ENCODE results near the gene ATP10A.

Gene ATP10A

GRCh38 chr15:25721605-25721955, 141.5 kb downstream of the ATP10A start:
- no peak overlapping the region for H3K4me3 ChIP-seq (ENCODE audit: low read length)
- no peaks in the 10 kb centered on the region for H3K27me3 ChIP-seq (replicated peaks; ENCODE audit: insufficient read depth, low read length)
- TF ChIP-seq EZH2 (optimal IDR thresholded peaks at IDR 0.05; ENCODE audit: low read depth, low read length) (no peak), EZH2phosphoT487 (IDR thresholded peaks at IDR 0.05; ENCODE audit: low read length) (no peak), CTCF (IDR thresholded peaks at IDR 0.05; ENCODE audit: low read length) (no peak)
- H3K9ac ChIP-seq (ENCODE audit: low read length), result no peak overlapping the region
- no peak overlapping the region for H3K27ac ChIP-seq (ENCODE audit: low read length)
- no peak for DNase-seq
- H3K36me3 ChIP-seq (replicated peaks; ENCODE audit: insufficient read depth, low read length), result no peaks in the 10 kb centered on the region
- H3K9me2 ChIP-seq (replicated peaks; ENCODE audit: insufficient read depth, low read length), result no peaks in the 10 kb centered on the region
- H3K4me1 ChIP-seq (ENCODE audit: low read length), result no peaks in the 10 kb centered on the region
- H3F3A ChIP-seq (ENCODE audit: insufficient read depth, low read length), result no peaks in the 10 kb centered on the region
- no peaks in the 10 kb centered on the region for H3K9me3 ChIP-seq (replicated peaks; ENCODE audit: insufficient read depth, low read length)
- H3K79me2 ChIP-seq (ENCODE audit: low read length), result no peaks in the 10 kb centered on the region
- no peaks in the 10 kb centered on the region for H4K20me1 ChIP-seq (ENCODE audit: insufficient read depth, low read length)
- H3K4me2 ChIP-seq (ENCODE audit: low read depth, low read length), result no peak overlapping the region
- no peak overlapping the region for H2AFZ ChIP-seq (ENCODE audit: low read length)

GRCh38 chr15:25719101-25719985, 143.8 kb downstream of the ATP10A start:
- no peaks in the 10 kb centered on the region for H3K9me2 ChIP-seq (replicated peaks; ENCODE audit: insufficient read depth, low read length)
- H4K20me1 ChIP-seq (ENCODE audit: insufficient read depth, low read length), result no peaks in the 10 kb centered on the region
- H3F3A ChIP-seq (ENCODE audit: insufficient read depth, low read length), result no peaks in the 10 kb centered on the region
- H3K27me3 ChIP-seq (replicated peaks; ENCODE audit: insufficient read depth, low read length), result no peaks in the 10 kb centered on the region
- H2AFZ ChIP-seq (ENCODE audit: low read length), result no peak overlapping the region
- H3K27ac ChIP-seq (ENCODE audit: low read length), result no peak overlapping the region
- TF ChIP-seq EZH2phosphoT487 (IDR thresholded peaks at IDR 0.05; ENCODE audit: low read length), result no peak
- no peak for TF ChIP-seq EZH2 (optimal IDR thresholded peaks at IDR 0.05; ENCODE audit: low read depth, low read length)
- TF ChIP-seq CTCF (IDR thresholded peaks at IDR 0.05; ENCODE audit: low read length), result no peak
- H3K9ac ChIP-seq (ENCODE audit: low read length), result no peak overlapping the region
- no peaks in the 10 kb centered on the region for H3K4me1 ChIP-seq (ENCODE audit: low read length)
- H3K9me3 ChIP-seq (replicated peaks; ENCODE audit: insufficient read depth, low read length), result no peaks in the 10 kb centered on the region
- no peak overlapping the region for H3K4me2 ChIP-seq (ENCODE audit: low read depth, low read length)
- H3K36me3 ChIP-seq (replicated peaks; ENCODE audit: insufficient read depth, low read length), result no peaks in the 10 kb centered on the region
- H3K79me2 ChIP-seq (ENCODE audit: low read length), result no peaks in the 10 kb centered on the region
- H3K4me3 ChIP-seq (ENCODE audit: low read length), result no peak overlapping the region
- no peak for DNase-seq

- Histone ChIP-seq H3K4me3 (ENCODE audit: low read length) (no peak overlapping the region), H3K27me3 (replicated peaks; ENCODE audit: insufficient read depth, low read length) (no peaks in the 10 kb centered on the region), H3K4me2 (ENCODE audit: low read depth, low read length) (no peak overlapping the region), H3F3A (ENCODE audit: insufficient read depth, low read length) (no peaks in the 10 kb centered on the region), H3K36me3 (replicated peaks; ENCODE audit: insufficient read depth, low read length) (no peaks in the 10 kb centered on the region), H3K9me3 (replicated peaks; ENCODE audit: insufficient read depth, low read length) (no peaks in the 10 kb centered on the region), H4K20me1 (ENCODE audit: insufficient read depth, low read length) (no peaks in the 10 kb centered on the region), H3K9me2 (replicated peaks; ENCODE audit: insufficient read depth, low read length) (no peaks in the 10 kb centered on the region), H3K79me2 (ENCODE audit: low read length) (no peaks in the 10 kb centered on the region), H3K9ac (ENCODE audit: low read length) (no peak overlapping the region), H3K27ac (ENCODE audit: low read length) (no peak overlapping the region), H2AFZ (ENCODE audit: low read length) (no peak overlapping the region), H3K4me1 (ENCODE audit: low read length) (no peaks in the 10 kb centered on the region)
- no peak for TF ChIP-seq CTCF (IDR thresholded peaks at IDR 0.05; ENCODE audit: low read length)
- TF ChIP-seq EZH2phosphoT487 (IDR thresholded peaks at IDR 0.05; ENCODE audit: low read length), result no peak
- no peak for TF ChIP-seq EZH2 (optimal IDR thresholded peaks at IDR 0.05; ENCODE audit: low read depth, low read length)
- DNase-seq, result no peak
Observed at GRCh38 chr15:25718597-25718996, 144.5 kb downstream of the ATP10A start.

Measured in MM.1S (cell line).